DMS79 (cell line): ENCODE data around the gene SLC37A1.

Experiments used
- DNase-seq: peaks from one replicate; lab custom pipeline; 2025; lab: John Stamatoyannopoulos, UW

Gene SLC37A1

DNA sequence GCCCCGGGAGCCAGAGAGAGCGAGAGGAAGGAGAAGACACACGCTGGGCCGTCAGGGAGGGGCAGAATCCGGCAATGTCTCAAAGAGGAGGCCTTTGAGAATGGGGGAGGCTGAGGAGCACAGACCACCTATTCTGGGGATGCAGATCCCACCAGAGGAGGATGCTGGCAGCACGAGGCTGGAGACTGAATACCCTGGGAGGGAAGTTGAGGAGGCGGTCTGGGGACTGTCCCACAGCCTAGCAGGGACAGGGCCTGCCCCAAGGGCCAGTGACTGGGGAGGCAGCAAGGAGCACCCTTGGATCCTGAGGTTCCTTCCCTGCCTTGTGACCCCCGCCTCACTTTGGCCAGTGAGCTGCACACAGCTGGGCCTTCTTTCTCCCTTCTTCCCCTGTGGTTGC is 49.2 kb downstream of the SLC37A1 start:
- DNase-seq, result no peak

GRCh38 chr21:42563261-42563660 is 49.6 kb downstream of the SLC37A1 start:
- DNase-seq, result no peak

- no peak for DNase-seq
Measured at GRCh38 chr21:42563686-42564085, 50.0 kb downstream of the SLC37A1 start.

GRCh38 chr21:42564561-42564971 is 50.9 kb downstream of the SLC37A1 start:
- DNase-seq, result no peak

DNA sequence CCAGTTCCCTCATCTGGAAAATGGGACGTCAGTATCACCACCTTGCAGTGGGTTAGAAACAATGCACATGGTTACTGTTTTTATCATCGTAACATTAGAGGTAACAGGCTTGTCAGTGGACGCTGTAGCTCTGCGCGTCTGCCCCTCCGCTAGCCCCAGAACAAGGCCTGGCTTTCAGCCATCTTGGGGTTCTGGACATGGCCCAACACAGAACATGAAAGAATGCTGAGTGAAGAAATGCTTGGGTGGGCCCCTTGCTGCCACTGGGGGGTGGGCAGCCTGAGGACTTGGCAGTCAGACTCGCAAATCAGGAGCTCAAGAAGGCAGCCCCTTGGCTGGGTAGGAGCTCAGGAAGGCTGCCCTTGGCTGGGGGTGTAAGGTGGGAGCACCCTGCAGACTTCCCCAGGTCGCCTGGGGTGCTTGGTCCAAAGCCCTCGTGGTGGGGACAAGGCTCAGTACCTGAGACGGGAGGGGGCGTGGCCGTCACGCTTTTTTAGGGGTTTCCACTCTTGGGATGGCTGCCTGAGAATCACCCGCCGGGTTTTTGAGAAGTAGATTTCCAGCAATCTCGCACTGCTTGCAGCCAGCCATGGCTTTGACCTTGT is 51.7 kb downstream of the SLC37A1 start:
- DNase-seq, result no peak

GRCh38 chr21:42565886-42566523 is 52.4 kb downstream of the SLC37A1 start:
- no peak for DNase-seq

DNA sequence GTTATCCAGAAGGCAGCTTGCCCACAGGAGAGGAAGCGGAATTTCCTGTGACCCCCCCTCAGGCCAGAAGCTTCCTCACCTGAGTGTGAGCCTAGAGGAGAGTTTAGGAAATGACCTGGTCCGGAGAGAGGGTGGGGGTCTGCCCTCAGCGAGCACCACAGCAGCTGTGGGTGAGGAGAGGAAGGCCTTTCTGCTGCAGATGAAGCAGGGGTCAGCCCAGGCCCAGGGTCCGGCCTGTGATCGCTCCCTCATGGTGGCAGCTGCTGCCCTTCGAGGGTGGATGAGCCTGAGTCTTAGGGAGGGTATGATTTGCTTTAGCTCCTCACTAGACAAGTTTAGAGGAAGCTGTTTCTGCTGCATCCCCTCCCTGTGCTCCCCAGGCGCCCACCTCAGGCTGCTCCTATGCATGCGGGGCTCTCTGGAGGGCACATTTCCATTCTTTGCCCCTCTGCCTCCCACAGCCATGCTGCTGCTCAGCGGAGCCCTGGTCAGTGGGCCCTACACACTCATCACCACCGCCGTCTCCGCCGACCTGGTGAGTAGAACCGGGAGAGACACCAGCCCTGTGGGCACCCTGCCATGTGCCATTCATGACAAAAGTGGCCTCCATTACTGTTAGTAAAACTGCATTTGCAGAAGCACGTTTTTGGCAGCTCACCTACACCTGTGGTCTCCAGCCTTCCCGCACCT is 53.0 kb downstream of the SLC37A1 start:
- peak; percentile 13 for DNase-seq

DNA sequence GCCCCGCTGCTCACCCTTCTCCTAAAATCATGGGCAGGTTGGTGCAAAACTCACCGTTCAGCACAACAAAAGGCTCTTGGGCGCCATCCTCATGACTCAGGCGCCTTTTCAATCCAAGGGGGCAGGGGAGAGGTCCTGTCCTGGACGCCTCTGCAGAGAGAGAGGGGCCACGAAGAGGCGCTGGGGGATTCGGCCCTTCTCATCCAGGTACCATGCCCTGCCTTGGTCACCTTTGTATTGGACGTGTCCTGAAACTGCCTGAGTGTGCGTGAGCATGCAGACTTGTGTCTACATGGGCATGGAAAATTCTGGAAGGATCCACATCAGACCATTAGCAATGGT is 53.5 kb downstream of the SLC37A1 start:
- no peak for DNase-seq

DNA sequence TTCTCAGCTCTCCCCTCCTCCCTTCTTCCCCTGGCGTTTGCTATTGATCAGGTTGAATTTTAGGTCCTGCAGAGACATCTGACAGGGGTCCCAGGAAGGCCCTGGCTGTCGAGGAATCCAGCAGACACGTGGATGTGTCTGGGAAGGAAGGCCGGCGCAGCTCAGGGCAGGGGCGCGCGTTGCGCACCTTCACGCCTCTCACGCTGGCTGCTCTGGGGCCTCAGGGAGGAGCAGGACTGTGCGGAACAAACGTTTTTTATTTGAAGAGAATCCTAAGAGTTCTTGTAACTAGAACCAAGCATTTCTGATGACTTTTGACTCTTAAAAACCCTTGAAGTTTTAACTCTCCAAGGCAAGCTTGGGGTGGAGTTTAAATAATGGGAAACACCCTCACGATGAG is 54.2 kb downstream of the SLC37A1 start:
- DNase-seq, result peak; percentile 29

GRCh38 chr21:42568376-42568775 is 54.7 kb downstream of the SLC37A1 start:
- DNase-seq, result no peak

DNA sequence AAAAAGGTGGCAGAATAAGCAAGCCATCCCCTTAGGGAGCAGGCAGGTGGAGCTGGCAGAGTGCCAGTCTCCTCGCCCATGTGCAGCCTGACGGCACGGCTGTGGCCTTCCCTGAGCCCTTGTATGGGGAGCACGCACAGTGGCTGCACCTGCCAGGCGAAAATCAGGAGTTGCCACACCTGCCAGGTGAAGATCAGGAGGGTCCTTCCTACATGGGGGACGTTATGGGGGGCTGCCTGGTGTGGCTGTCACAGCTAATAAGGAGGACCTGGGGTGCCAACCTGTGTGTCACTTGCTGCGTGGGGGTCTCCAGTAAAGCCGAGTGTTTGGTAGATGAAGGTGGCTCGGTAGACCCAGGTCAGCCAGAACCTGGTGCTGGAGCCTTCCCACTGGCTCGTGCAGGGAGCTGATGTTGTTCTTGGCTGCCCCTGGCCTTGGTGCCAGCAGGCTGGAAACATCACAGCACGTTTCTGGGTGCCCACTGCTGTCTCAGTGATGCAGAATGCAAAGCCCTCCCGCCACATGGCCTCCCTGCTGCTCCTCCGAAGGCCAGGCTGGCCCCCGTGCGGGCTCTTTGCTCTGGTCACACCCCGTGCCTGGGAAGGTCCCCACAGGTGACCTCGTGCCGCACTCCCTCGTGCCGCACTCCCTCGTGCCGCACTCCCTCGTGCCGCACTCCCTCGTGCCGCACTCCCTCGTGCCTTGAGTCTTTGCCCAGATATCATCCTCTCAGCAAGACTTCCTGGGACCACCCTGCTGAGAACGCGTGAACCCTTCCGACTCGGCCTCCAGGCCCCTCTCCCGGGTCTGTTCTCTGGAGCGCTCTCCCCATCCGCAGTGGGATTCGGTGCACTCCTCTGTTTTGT is 55.4 kb downstream of the SLC37A1 start:
- DNase-seq, result peak; percentile 60

DNA sequence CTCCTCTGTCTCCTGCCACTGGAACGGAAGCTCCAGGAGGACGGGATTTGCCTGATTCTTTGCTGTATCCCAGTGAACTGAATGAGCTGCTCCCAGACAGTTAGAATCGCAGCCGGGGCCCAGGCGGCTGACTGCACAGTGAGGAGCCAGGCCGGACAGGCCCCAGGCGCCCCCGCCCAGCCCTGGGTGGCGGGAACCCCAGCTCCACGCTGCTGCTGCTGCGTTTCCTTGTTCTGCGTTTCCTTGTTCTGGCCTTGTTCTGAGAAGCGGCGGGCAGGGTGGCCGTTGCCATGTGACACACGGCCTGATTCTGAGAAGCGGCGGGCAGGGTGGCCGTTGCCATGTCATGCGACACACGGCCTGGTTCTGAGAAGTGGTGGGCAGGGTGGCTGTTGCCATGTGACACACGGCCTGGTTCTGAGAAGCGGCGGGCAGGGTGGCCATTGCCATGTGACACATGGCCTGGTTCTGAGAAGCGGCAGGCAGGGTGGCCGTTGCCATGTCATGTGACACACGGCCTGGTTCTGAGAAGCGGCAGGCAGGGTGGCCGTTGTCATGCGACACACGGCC is 56.2 kb downstream of the SLC37A1 start:
- DNase-seq, result no peak

GRCh38 chr21:42570362-42570761 is 56.7 kb downstream of the SLC37A1 start:
- DNase-seq, result no peak

GRCh38 chr21:42570841-42571387 is 57.3 kb downstream of the SLC37A1 start:
- DNase-seq, result no peak

DNA sequence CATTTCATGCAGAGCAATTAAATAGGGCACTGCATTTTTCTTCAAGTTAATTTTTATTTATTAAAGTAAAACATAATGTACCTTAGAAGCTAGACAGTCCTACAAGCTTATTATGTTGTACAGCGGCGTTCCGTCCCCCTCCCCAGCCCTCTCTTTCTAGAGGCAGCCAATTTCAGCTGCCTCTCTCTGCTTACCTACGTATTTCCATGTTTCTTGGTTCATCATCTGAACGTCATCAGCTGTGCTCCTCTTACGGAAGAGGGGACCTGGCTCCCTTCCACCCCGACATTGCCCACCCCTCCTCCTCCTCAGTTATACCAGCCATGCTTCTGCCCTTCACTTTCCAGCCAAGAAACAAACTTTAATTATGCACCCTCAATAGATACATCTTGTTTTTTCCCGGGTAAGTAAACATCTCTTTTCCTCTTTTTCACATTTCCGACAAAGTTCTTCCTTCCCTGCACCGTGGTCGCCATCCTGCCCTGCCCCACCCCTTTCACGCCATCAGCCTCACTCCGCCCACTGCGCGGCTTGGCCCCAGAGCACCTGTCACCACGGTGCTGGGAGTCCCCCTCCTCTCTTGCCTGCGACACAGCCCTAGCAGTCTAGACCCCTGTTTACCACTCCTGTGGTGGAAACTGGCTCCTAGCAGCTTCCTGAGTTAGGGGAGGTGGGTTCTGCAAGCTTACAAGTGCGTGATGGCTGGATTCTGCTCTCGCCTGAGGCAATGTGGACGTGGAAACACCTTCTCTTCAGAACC is 57.9 kb downstream of the SLC37A1 start:
- no peak for DNase-seq

DNA sequence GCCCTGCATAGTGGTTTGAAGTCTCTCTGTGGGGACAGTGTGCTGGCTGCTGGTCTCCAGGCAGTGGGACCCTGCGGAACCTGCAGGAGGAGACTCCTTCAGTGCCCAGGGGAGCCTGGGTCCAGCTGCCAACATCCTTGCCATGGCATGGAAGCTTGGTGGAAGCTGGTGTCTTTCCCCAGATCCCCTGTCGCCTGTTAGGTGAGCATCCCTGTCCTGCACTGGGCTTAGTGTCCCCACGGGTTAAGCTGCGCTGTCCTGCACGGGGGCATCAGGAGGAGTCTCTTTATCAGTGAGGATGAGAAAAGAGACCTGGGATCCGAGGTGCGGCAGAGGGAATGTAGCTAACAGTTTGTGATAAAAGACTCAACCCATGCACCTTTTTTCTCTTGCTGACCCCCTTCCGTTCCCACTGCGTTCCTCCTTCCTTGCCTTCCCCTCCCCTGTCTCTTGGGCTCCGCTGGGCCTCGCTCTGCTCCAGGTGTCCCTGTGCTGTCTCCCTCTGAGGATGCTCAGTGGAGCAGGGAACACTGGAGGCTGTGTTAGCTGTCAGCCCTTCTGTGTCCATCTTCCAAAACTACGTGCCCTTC is 59.3 kb downstream of the SLC37A1 start:
- no peak for DNase-seq

GRCh38 chr21:42574234-42575027 is 60.8 kb downstream of the SLC37A1 start:
- no peak for DNase-seq

DNA sequence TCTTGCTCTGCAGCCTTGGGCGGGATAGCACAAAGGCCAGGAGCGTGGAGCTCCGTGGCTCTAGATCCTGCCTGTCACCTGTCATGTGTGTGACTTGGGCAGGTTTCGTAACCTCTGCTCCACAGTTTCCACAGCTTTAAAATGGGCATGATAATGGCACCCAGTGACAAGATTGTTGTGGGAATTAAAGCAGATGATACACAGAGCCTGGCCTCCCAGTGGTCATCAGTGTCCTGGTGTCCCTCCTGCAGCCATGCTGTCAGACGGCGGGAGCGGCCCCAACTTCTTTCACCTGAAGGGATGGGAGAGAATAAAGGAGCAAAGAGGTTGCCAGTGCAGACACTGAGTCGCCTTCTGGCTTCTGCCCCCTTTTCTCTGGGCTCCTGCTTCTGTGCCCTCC is 61.5 kb downstream of the SLC37A1 start:
- DNase-seq, result no peak

- no peak for DNase-seq
Measured at GRCh38 chr21:42576639-42577038, 63.0 kb downstream of the SLC37A1 start.

DNA sequence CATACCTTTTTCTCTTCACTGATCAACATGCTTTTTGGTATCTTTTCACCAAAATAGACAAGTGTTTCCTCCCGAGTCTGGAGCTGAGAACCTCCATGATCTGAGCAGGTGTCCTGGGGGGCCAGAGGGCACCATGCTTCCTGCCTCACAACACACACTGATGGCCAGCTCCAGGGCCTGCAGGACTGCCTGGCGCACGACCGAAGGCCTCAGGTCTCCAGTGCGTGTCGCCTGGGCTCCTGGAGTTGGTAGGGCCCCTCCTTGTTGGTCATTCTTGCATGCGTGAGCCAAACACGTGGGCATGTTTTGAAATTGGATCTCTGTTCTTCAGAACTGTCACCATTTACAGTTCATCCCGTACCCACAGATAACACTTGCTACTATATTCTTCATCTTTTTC is 64.4 kb downstream of the SLC37A1 start:
- DNase-seq, result no peak
